ENCODE measurements around the gene ATG2B.
A peak's percentile ranks its signal among the peaks of the same experiment; 100 is the strongest.

Gene ATG2B

DNA sequence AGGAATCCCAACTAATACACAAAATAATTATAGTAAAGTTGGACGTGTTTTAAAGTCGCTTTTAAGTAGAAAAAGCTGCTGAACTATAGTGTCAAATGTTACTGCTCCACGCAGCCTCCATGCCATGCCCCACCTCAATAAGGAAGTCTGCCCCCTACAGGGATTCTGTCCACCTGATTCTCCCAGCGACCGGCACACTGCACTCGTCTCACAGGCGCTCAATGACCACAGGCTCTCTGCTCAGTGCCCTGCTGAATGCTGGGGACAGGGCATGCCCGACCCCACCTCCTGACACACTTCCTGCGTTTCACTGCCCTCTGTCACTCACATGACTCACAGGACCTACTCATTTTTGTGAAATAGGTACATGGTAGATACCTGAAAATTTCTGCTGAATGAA is 58.2 kb downstream of the ATG2B start:
- H3K4me2 ChIP-seq (ENCODE audit: low read length) = no peak overlapping the region
- no peak overlapping the region for H4K5ac ChIP-seq (ENCODE audit: low read length)
- H2BK120ac ChIP-seq (ENCODE audit: low read depth, low read length) = no peak overlapping the region
- no peak overlapping the region for H2AK5ac ChIP-seq (ENCODE audit: low read length)
- no peak overlapping the region for H2BK5ac ChIP-seq (ENCODE audit: low read length)
- no peaks in the 10 kb centered on the region for H3K4me1 ChIP-seq (ENCODE audit: control insufficient read depth, low read depth, low read length)
- no peak overlapping the region for H3K18ac ChIP-seq (ENCODE audit: low read length)
- H3K4me3 ChIP-seq (ENCODE audit: low read length) = no peak overlapping the region
- H3K9ac ChIP-seq (ENCODE audit: low read length) = no peak overlapping the region
- WGBS (ENCODE audit: extremely low coverage, insufficient coverage, low lambda C conversion rate) = no CpG with 5 or more reads among the region's 9 CpGs
- no peaks in the 10 kb centered on the region for H3K36me3 ChIP-seq (ENCODE audit: control insufficient read depth, insufficient read depth, low read length)
- H3K56ac ChIP-seq (ENCODE audit: low read length) = no peak overlapping the region
- no peak overlapping the region for H3K27ac ChIP-seq (ENCODE audit: low read depth, low read length)
- no peak overlapping the region for H3K4ac ChIP-seq (ENCODE audit: low read depth, low read length)
- H3K79me1 ChIP-seq (ENCODE audit: low read length) = no peaks in the 10 kb centered on the region
- H3K79me2 ChIP-seq (ENCODE audit: control insufficient read depth, insufficient read depth, low read length) = no peaks in the 10 kb centered on the region
- no peaks in the 10 kb centered on the region for H3K27me3 ChIP-seq (ENCODE audit: insufficient read depth, low read length, poor library complexity)
- no peak overlapping the region for H3K23ac ChIP-seq (ENCODE audit: low read length)
- no peak overlapping the region for H2BK15ac ChIP-seq (replicated peaks; ENCODE audit: low read depth)
- peak; percentile 75 for DNase-seq
- no peak overlapping the region for H4K8ac ChIP-seq (ENCODE audit: low read depth, low read length)

DNA sequence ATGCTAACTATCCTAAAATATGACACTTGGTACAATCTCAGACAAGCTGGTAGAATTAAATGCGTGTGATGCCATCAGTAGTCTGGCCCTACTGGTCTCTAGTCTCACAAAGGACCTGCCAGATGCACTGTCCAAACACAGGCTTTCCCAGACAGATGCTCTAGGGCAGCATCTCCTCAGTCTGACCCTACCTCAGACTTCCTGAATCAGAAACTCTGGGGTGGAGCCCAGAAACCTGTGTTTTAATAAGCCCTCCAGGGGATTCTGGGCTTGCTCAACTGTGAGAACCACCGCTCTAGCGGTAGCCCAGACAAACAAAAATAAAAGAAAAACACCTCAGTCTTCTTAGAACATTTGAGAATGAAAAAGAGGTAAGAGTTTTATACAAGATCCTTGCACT is 59.2 kb downstream of the ATG2B start:
- no peak overlapping the region for H3K56ac ChIP-seq (ENCODE audit: low read length)
- H3K79me1 ChIP-seq (ENCODE audit: low read length) = no peaks in the 10 kb centered on the region
- no peak overlapping the region for H2BK120ac ChIP-seq (ENCODE audit: low read depth, low read length)
- no peaks in the 10 kb centered on the region for H3K4me1 ChIP-seq (ENCODE audit: control insufficient read depth, low read depth, low read length)
- H3K36me3 ChIP-seq (ENCODE audit: control insufficient read depth, insufficient read depth, low read length) = no peaks in the 10 kb centered on the region
- no peak overlapping the region for H4K8ac ChIP-seq (ENCODE audit: low read depth, low read length)
- WGBS (ENCODE audit: extremely low coverage, insufficient coverage, low lambda C conversion rate) = no CpG with 5 or more reads among the region's 3 CpGs
- H3K4me2 ChIP-seq (ENCODE audit: low read length) = no peak overlapping the region
- H3K4me3 ChIP-seq (ENCODE audit: low read length) = no peak overlapping the region
- no peak for DNase-seq
- H3K18ac ChIP-seq (ENCODE audit: low read length) = no peak overlapping the region
- no peak overlapping the region for H2AK5ac ChIP-seq (ENCODE audit: low read length)
- H3K27me3 ChIP-seq (ENCODE audit: insufficient read depth, low read length, poor library complexity) = no peaks in the 10 kb centered on the region
- no peak overlapping the region for H3K23ac ChIP-seq (ENCODE audit: low read length)
- peak overlapping the region; percentile 36 for H3K4ac ChIP-seq (ENCODE audit: low read depth, low read length)
- no peak overlapping the region for H3K27ac ChIP-seq (ENCODE audit: low read depth, low read length)
- H3K79me2 ChIP-seq (ENCODE audit: control insufficient read depth, insufficient read depth, low read length) = no peaks in the 10 kb centered on the region
- H2BK15ac ChIP-seq (replicated peaks; ENCODE audit: low read depth) = no peak overlapping the region
- H4K5ac ChIP-seq (ENCODE audit: low read length) = no peak overlapping the region
- H2BK5ac ChIP-seq (ENCODE audit: low read length) = no peak overlapping the region
- H3K9ac ChIP-seq (ENCODE audit: low read length) = no peak overlapping the region

DNA sequence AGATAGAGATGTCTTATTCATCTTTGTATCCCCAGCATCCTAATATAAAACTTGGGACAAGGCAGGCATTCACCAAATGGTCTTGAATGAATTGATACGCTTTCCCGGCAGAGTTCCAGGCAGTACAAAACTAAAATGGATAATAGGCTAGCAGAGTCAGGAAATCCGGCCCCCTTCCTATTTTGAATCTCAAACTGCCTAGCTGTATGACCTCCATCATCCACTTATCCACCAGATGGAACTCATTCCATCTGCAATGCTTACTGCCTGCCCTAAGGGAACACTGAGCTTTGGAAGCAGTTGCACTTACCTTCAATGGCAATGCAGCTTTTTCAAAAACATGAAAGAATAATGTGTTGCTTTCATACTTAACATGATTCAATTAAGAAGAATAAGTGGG is 63.7 kb downstream of the ATG2B start:
- Histone ChIP-seq H3K4me2 (ENCODE audit: low read length) (no peak overlapping the region), H2AK5ac (ENCODE audit: low read length) (no peak overlapping the region), H3K4ac (ENCODE audit: low read depth, low read length) (no peak overlapping the region), H3K79me2 (ENCODE audit: control insufficient read depth, insufficient read depth, low read length) (no peaks in the 10 kb centered on the region), H3K23ac (ENCODE audit: low read length) (no peak overlapping the region), H3K27ac (ENCODE audit: low read depth, low read length) (no peak overlapping the region), H3K9ac (ENCODE audit: low read length) (no peak overlapping the region), H4K5ac (ENCODE audit: low read length) (no peak overlapping the region), H2BK120ac (ENCODE audit: low read depth, low read length) (no peak overlapping the region), H2BK5ac (ENCODE audit: low read length) (no peak overlapping the region), H3K79me1 (ENCODE audit: low read length) (no peaks in the 10 kb centered on the region), H3K56ac (ENCODE audit: low read length) (no peak overlapping the region), H4K8ac (ENCODE audit: low read depth, low read length) (no peak overlapping the region), H2BK15ac (replicated peaks; ENCODE audit: low read depth) (no peak overlapping the region), H3K36me3 (ENCODE audit: control insufficient read depth, insufficient read depth, low read length) (no peaks in the 10 kb centered on the region), H3K27me3 (ENCODE audit: insufficient read depth, low read length, poor library complexity) (no peaks in the 10 kb centered on the region), H3K18ac (ENCODE audit: low read length) (no peak overlapping the region), H3K4me1 (ENCODE audit: control insufficient read depth, low read depth, low read length) (no peaks in the 10 kb centered on the region), H3K4me3 (ENCODE audit: low read length) (no peak overlapping the region)
- no peak for DNase-seq
- no CpG with 5 or more reads among the region's 3 CpGs for WGBS (ENCODE audit: extremely low coverage, insufficient coverage, low lambda C conversion rate)

DNA sequence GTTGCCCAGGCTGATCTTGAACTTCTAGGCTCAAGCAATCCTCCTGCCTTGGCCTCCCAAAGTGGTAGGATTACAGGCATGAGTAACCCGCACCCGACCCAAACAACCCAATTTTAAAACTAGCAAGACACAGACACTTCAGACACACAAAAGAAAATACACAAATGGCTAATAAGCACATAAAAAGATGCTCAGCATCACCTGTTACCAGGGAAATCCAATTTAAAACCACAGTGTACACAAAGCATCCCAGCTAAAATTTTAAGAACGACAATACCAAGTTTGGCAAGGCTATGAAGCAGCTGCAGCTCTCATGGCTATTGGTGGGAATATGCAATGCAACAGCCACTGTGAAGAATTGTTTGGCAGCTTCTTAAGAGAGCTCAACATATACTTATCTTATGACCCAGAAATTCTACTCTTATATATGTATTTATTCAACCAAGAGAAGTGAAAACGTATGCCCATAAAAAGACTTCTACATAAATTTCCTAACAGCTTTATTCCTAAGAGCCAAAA is 65.1 kb downstream of the ATG2B start:
- no peak overlapping the region for H3K27ac ChIP-seq (ENCODE audit: low read depth, low read length)
- H3K23ac ChIP-seq (ENCODE audit: low read length) = no peak overlapping the region
- H3K56ac ChIP-seq (ENCODE audit: low read length) = no peak overlapping the region
- no peak for DNase-seq
- H3K4ac ChIP-seq (ENCODE audit: low read depth, low read length) = no peak overlapping the region
- WGBS (ENCODE audit: extremely low coverage, insufficient coverage, low lambda C conversion rate) = no CpG with 5 or more reads among the region's 4 CpGs
- H4K5ac ChIP-seq (ENCODE audit: low read length) = no peak overlapping the region
- no peak overlapping the region for H2BK120ac ChIP-seq (ENCODE audit: low read depth, low read length)
- no peak overlapping the region for H4K8ac ChIP-seq (ENCODE audit: low read depth, low read length)
- no peaks in the 10 kb centered on the region for H3K4me1 ChIP-seq (ENCODE audit: control insufficient read depth, low read depth, low read length)
- H3K27me3 ChIP-seq (ENCODE audit: insufficient read depth, low read length, poor library complexity) = no peaks in the 10 kb centered on the region
- no peak overlapping the region for H2AK5ac ChIP-seq (ENCODE audit: low read length)
- H3K9ac ChIP-seq (ENCODE audit: low read length) = no peak overlapping the region
- no peak overlapping the region for H3K18ac ChIP-seq (ENCODE audit: low read length)
- no peak overlapping the region for H3K4me3 ChIP-seq (ENCODE audit: low read length)
- no peak overlapping the region for H2BK5ac ChIP-seq (ENCODE audit: low read length)
- no peaks in the 10 kb centered on the region for H3K79me1 ChIP-seq (ENCODE audit: low read length)
- H3K79me2 ChIP-seq (ENCODE audit: control insufficient read depth, insufficient read depth, low read length) = no peaks in the 10 kb centered on the region
- H3K4me2 ChIP-seq (ENCODE audit: low read length) = no peak overlapping the region
- no peak overlapping the region for H2BK15ac ChIP-seq (replicated peaks; ENCODE audit: low read depth)
- no peaks in the 10 kb centered on the region for H3K36me3 ChIP-seq (ENCODE audit: control insufficient read depth, insufficient read depth, low read length)

DNA sequence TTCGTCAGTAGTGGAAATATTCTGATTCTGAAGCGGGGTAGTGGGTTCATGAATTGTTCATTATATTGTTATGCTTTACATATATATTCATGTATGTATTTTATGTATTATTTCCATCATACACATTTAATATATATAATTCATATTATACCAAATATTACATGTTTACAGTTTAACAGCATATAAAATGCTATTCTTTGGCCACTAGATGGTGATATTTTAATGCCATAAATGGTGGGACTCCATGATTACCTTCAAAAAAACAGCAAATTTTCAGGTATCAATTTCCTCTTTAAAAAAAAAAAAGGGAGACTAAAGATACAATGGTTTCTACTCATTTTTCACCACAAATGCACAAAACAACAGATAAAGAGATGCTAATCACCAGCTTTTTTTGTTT is 66.1 kb downstream of the ATG2B start:
- H3K79me1 ChIP-seq (ENCODE audit: low read length) = no peaks in the 10 kb centered on the region
- H3K27ac ChIP-seq (ENCODE audit: low read depth, low read length) = no peak overlapping the region
- H3K9ac ChIP-seq (ENCODE audit: low read length) = no peak overlapping the region
- no peak overlapping the region for H2BK15ac ChIP-seq (replicated peaks; ENCODE audit: low read depth)
- H3K79me2 ChIP-seq (ENCODE audit: control insufficient read depth, insufficient read depth, low read length) = no peaks in the 10 kb centered on the region
- no peak overlapping the region for H3K56ac ChIP-seq (ENCODE audit: low read length)
- no peak overlapping the region for H2BK120ac ChIP-seq (ENCODE audit: low read depth, low read length)
- no peak for DNase-seq
- no peak overlapping the region for H4K8ac ChIP-seq (ENCODE audit: low read depth, low read length)
- no peak overlapping the region for H3K4ac ChIP-seq (ENCODE audit: low read depth, low read length)
- H3K18ac ChIP-seq (ENCODE audit: low read length) = no peak overlapping the region
- no CpG with 5 or more reads among the region's 2 CpGs for WGBS (ENCODE audit: extremely low coverage, insufficient coverage, low lambda C conversion rate)
- no peak overlapping the region for H3K23ac ChIP-seq (ENCODE audit: low read length)
- no peaks in the 10 kb centered on the region for H3K36me3 ChIP-seq (ENCODE audit: control insufficient read depth, insufficient read depth, low read length)
- H3K27me3 ChIP-seq (ENCODE audit: insufficient read depth, low read length, poor library complexity) = no peaks in the 10 kb centered on the region
- H3K4me3 ChIP-seq (ENCODE audit: low read length) = no peak overlapping the region
- no peak overlapping the region for H2AK5ac ChIP-seq (ENCODE audit: low read length)
- no peak overlapping the region for H4K5ac ChIP-seq (ENCODE audit: low read length)
- no peak overlapping the region for H3K4me2 ChIP-seq (ENCODE audit: low read length)
- no peaks in the 10 kb centered on the region for H3K4me1 ChIP-seq (ENCODE audit: control insufficient read depth, low read depth, low read length)
- H2BK5ac ChIP-seq (ENCODE audit: low read length) = no peak overlapping the region

DNA sequence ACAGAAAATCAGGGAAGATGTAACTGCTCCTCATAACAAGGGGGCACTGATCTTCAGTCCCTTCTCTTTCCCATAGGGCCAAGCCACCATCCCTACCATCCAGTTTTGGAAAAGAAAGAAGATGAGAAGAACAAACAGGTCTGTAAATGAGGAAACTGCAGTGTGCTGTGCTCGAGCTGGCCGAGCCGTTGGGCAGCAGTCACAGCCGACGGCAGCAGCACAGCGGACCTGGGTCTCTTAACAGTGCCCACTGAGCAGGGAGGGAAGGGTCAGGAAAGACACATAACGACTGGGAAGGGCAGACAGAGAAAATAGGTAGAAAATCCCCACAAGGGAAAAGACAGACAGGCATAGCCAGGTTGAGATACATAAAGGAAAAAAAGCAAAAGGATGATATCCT is 68.9 kb downstream of the ATG2B start:
- H3K36me3 ChIP-seq (ENCODE audit: control insufficient read depth, insufficient read depth, low read length) = no peaks in the 10 kb centered on the region

More for the DNA sequence above, 68.9 kb downstream of the ATG2B start:
- Histone ChIP-seq H3K79me2 (ENCODE audit: control insufficient read depth, insufficient read depth, low read length) (no peaks in the 10 kb centered on the region), H3K23ac (ENCODE audit: low read length) (no peak overlapping the region), H4K5ac (ENCODE audit: low read length) (no peak overlapping the region), H3K27me3 (ENCODE audit: insufficient read depth, low read length, poor library complexity) (no peaks in the 10 kb centered on the region), H2BK120ac (ENCODE audit: low read depth, low read length) (no peak overlapping the region), H4K8ac (ENCODE audit: low read depth, low read length) (no peak overlapping the region), H3K18ac (ENCODE audit: low read length) (no peak overlapping the region), H3K9ac (ENCODE audit: low read length) (no peak overlapping the region), H3K4me3 (ENCODE audit: low read length) (no peak overlapping the region), H2BK15ac (replicated peaks; ENCODE audit: low read depth) (no peak overlapping the region), H3K79me1 (ENCODE audit: low read length) (no peaks in the 10 kb centered on the region), H2AK5ac (ENCODE audit: low read length) (no peak overlapping the region), H3K4me2 (ENCODE audit: low read length) (no peak overlapping the region), H3K56ac (ENCODE audit: low read length) (no peak overlapping the region), H2BK5ac (ENCODE audit: low read length) (no peak overlapping the region), H3K4ac (ENCODE audit: low read depth, low read length) (no peak overlapping the region), H3K27ac (ENCODE audit: low read depth, low read length) (no peak overlapping the region), H3K4me1 (ENCODE audit: control insufficient read depth, low read depth, low read length) (no peaks in the 10 kb centered on the region)
- no CpG with 5 or more reads among the region's 7 CpGs for WGBS (ENCODE audit: extremely low coverage, insufficient coverage, low lambda C conversion rate)
- DNase-seq = no peak
